ENCODE measurements around the gene KLHDC7B. TPM values are rescaled to one million over a fixed set of nuclear protein-coding genes. Genes with fewer than 3 reads are reported as not detected.
A peak's percentile ranks its signal among the peaks of the same experiment; 100 is the strongest.

KLHDC7B gene
- total and polyA plus RNA-seq, 2 of the 13 experiments (the other 11 are each of a cell fraction or from before 2014, with no cell fraction given) = 0.11 TPM; not detected in 1

GRCh38 chr22:50507421-50507990 lies 38.2 kb upstream of the KLHDC7B start, which contains the start of gene LMF2:
TSS of gene LMF2 (minus strand) at chr22:50507702. CDS start at chr22:50507675, 27 bp downstream.
- peaks cover 2 to 12% of the 10 kb centered on the region in 2 experiments; a peak in 1 of 5 replicates for H3K36me3 ChIP-seq (replicated peaks in 1 of 2; ENCODE audit: control insufficient read depth in 1 of 2, insufficient read depth in 2 of 2, low read length in 2 of 2)
- TF ChIP-seq KLF6 (CRISPR knock-in tag; IDR thresholded peaks at IDR 0.05) = no peak
- no peak for TF ChIP-seq ZSCAN31 (CRISPR knock-in tag; IDR thresholded peaks at IDR 0.05; ENCODE audit: low read depth)
- TF ChIP-seq MXD3 (CRISPR knock-in tag; IDR thresholded peaks at IDR 0.05) = no peak
- no peak for TF ChIP-seq NCOA1 (CRISPR knock-in tag; IDR thresholded peaks at IDR 0.05)
- no peak for TF ChIP-seq ESRRA (CRISPR knock-in tag; IDR thresholded peaks at IDR 0.05; ENCODE audit: low read depth)
- TF ChIP-seq PAX8 (CRISPR knock-in tag; IDR thresholded peaks at IDR 0.05; ENCODE audit: borderline replicate concordance) = 0 out of 2 replicates have a peak, but pooled peaks have one; percentile 57
- no peak for TF ChIP-seq HNF4G (IDR thresholded peaks at IDR 0.05; ENCODE audit: borderline replicate concordance, low read depth, low read length)
- no peak for TF ChIP-seq HNF4G (CRISPR knock-in tag; IDR thresholded peaks at IDR 0.05; ENCODE audit: borderline replicate concordance, low read depth)
- TF ChIP-seq ZNF597 (CRISPR knock-in tag; IDR thresholded peaks at IDR 0.05) = no peak
- TF ChIP-seq CHCHD3 (CRISPR knock-in tag; IDR thresholded peaks at IDR 0.05) = no peak
- TF ChIP-seq KLF15 (CRISPR knock-in tag; IDR thresholded peaks at IDR 0.05; ENCODE audit: borderline replicate concordance) = no peak
- TF ChIP-seq ZNF616 (CRISPR knock-in tag; IDR thresholded peaks at IDR 0.05; ENCODE audit: low read depth) = peak; percentile 86
- TF ChIP-seq TBP (CRISPR knock-in tag; IDR thresholded peaks at IDR 0.05) = no peak
- no peak for TF ChIP-seq GATAD2A (CRISPR knock-in tag; IDR thresholded peaks at IDR 0.05)
- TF ChIP-seq ASH2L (IDR thresholded peaks at IDR 0.05; ENCODE audit: insufficient read length, low read depth, low read length) = no peak
- TF ChIP-seq MED13 (CRISPR knock-in tag; IDR thresholded peaks at IDR 0.05) = no peak
- TF ChIP-seq ZFP36L2 (CRISPR knock-in tag; IDR thresholded peaks at IDR 0.05) = no peak
- TF ChIP-seq HHEX (CRISPR knock-in tag; IDR thresholded peaks at IDR 0.05) = no peak
- TF ChIP-seq E2F5 (CRISPR knock-in tag; conservative IDR thresholded peaks at IDR 0.05) = peak; percentile 70; the same call in 1 of the 2 replicates
- TF ChIP-seq E2F1 (CRISPR knock-in tag; IDR thresholded peaks at IDR 0.05) = 0 out of 2 replicates have a peak, but pooled peaks have one; percentile 34

More at GRCh38 chr22:50507421-50507990, 38.2 kb upstream of the KLHDC7B start, which contains the start of gene LMF2:
- Histone ChIP-seq H3K4me2 (ENCODE audit: low read depth, low read length) (peak within 1 kb of the TSS; percentile 92), H2AFZ (ENCODE audit: low read length) (no peak within 1 kb of the TSS), H3K9ac (ENCODE audit: insufficient read depth, low read depth, low read length) (peak within 1 kb of the TSS; percentile 90), H4K20me1 (ENCODE audit: insufficient read depth, low read length) (no peaks in the 10 kb centered on the region), H3K4me1 (ENCODE audit: insufficient read depth, low read length) (peaks cover 19% of the 10 kb centered on the region), H3K4me3 (replicated peaks in 1 of 3; ENCODE audit: insufficient read depth in 1 of 3, low read depth in 2 of 3, low read length in 3 of 3) (peak within 1 kb of the TSS; percentile 90 to 99 (median 93)), H3K9me3 (ENCODE audit: low read length) (no peaks in the 10 kb centered on the region), H3K27ac (ENCODE audit: extremely low read length, insufficient read depth, low read length) (peak within 1 kb of the TSS; percentile 87), H3K79me2 (ENCODE audit: insufficient read depth, low read length) (peaks cover 37% of the 10 kb centered on the region), H3K27me3 (ENCODE audit: control insufficient read depth in 1 of 2, insufficient read depth in 2 of 2, low read length in 2 of 2) (no peaks in the 10 kb centered on the region; a peak in 1 of 5 replicates)
- in situ Hi-C loops (cut with HindIII; ENCODE audit: extremely low pct_ligation_motif_present, low pct_unique_long_range_greater_than_20kb) = no loop called here
- WGBS (ENCODE audit: low lambda C conversion rate) = 8% methylated on average over 10 of the region's 62 CpGs
- POLR2A ChIA-PET = interaction anchor here (0.7 to 3.9 kb wide), 23 partner anchors 9 to 540 kb away, joined by 3 to 97 read pairs (median 4); partner anchors contain the start of genes ADM2, CHKB, HDAC10 and KLHDC7B
- peak; percentile 84 for ATAC-seq
- BruUV-seq (replicated peaks) = no TSS peak
- no peak for FAIRE-seq
- CTCF ChIA-PET (ENCODE audit: low intra/inter-chr PET ratio, low total read pairs) = no interaction called here
- intact Hi-C loops (cut with micrococcal nuclease; ENCODE audit: unreplicated experiment) = no loop called here
- DNase-seq (ENCODE audit: low spot score) = peak; percentile 56
